ENCODE data around the gene ZNF23.

Gene ZNF23

DNA sequence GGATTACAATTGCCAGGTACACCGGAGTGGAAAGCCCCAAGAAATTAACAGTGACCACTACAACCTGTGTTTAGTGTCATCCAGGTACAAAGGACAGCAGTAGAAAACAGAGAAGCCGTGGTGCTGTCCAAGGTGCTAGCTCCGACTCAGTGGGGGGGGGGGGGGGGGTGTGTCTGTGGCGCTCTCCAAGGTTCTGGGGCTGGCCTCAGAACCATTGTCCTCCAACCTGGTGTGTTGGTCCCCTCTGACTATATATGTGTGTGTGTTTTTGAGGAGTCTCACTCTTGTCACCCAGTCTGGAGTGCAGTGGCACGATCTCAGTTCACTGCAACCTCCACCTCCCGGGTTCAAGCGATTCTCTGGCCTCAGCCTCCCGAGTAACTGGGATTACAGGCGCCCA, 5.8 kb upstream of the ZNF23 start:
- DNase-seq (ENCODE audit: low read depth), result no peak

GRCh38 chr16:71464231-71464630, 2.2 kb upstream of the ZNF23 start:
- no peak for DNase-seq (ENCODE audit: low read depth)

- DNase-seq (ENCODE audit: low read depth), result no peak
Measured at GRCh38 chr16:71460941-71461340, 1.1 kb downstream of the ZNF23 start.

DNA sequence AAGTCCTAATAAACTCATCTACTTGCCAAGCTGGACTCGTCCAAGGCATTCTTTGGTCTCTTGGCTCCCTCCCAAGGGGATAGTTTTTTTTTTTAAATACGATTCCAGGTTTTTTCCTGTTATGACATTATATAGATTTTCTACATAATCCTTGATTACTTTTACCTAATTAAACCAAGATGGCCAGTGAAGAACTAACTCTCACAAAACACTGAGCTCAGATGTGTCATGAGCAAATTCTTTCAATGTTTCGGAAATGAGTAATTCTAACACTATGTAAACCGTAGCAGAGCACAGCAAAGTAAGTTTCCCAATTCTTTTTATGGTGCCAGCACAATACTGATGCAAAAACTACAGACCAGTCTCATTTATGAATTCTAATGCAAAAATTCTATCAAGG, 1.8 kb downstream of the ZNF23 start:
- peak; percentile 55 for DNase-seq (ENCODE audit: low read depth)

GRCh38 chr16:71459510-71459909, 2.5 kb downstream of the ZNF23 start:
- no peak for DNase-seq (ENCODE audit: low read depth)

DNA sequence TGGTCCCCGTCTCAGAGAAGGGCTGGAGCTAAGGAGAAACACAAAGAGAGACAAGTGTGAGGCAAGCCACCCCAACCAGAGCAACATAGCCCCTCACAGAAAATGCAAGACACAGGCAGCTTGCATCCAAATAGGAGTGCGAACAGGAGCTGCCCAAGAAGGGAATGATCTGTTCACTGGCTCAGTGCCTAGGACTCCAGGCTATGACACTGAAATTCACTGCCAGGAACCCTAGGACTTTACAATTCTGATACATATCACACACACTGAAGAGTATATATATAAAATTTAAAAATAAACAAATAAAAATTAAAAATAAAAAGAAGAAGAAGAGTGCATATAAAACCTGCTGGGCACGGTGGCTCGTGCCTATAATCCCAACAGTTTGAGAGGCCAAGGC, 5.2 kb downstream of the ZNF23 start:
- DNase-seq (ENCODE audit: low read depth), result no peak

DNA sequence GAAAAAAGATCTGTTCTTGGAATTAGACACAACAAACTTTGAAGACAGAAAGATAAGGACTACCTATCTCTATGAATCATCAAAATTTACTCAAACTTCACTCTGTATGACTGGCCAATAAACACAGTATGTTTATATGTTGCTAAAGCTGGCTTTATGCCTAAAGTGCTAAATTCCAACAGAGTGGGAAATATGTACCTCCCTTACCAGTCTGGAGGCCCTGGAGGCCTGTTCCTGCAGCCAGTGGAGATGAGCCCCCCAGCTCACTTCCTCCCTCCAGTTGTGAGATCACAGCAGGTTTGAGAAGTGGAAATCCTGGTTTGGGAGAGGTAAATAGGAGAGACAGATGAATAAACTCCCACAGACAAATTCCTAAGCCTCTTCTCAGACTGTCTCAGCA, 9.0 kb downstream of the ZNF23 start:
- DNase-seq (ENCODE audit: low read depth), result no peak

- DNase-seq (ENCODE audit: low read depth), result no peak
Measured at GRCh38 chr16:71449020-71449419, 13.0 kb downstream of the ZNF23 start.

GRCh38 chr16:71448274-71448866, 13.7 kb downstream of the ZNF23 start:
- no peak for DNase-seq (ENCODE audit: low read depth)

DNA sequence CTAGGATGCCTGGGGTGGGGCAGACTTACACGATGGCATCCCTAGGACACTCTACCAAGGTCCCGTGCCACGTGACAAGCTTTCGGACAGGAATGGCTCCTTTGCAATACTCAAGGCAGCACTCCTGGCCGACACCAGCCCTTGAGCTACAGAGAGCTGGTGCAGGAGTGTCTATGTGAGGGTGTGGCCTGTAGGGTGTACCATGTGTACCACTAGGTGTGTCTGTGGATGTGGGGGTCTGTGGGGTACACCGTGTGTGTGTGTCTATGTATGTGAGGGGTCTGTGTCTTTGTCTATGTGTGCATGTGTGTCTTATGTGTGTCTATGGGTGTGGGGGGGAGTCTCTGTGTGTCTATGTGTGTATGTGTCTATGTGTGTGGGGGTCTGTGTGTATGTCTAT, 18.3 kb downstream of the ZNF23 start:
- no peak for DNase-seq (ENCODE audit: low read depth)

DNA sequence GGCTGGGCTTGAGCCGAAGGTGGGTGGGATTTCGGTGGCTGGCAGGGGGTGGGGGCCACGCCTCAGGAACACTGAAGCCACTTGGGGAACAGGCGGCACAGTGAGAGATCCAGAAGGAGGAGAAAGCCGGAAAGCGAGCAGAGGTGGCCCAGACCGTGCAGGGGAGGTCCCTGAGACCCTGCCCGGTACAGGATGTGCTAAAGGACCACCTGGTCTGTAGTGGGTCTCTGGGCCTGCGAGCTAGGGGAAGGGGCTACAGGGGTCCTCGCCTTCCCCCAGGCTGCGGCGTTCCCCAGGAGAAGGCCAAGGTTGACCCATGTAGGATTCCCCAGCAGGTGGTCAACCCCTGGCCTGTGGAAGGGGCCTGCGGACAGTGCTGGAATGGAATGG, 20.0 kb downstream of the ZNF23 start, which contains the start of gene TLE7:
TLE7 (minus strand) TSS at position 4 of the 390 bp plus-strand sequence. CDS start 8,730 bp downstream, outside the sequence.
- no peak for DNase-seq (ENCODE audit: low read depth)

DNA sequence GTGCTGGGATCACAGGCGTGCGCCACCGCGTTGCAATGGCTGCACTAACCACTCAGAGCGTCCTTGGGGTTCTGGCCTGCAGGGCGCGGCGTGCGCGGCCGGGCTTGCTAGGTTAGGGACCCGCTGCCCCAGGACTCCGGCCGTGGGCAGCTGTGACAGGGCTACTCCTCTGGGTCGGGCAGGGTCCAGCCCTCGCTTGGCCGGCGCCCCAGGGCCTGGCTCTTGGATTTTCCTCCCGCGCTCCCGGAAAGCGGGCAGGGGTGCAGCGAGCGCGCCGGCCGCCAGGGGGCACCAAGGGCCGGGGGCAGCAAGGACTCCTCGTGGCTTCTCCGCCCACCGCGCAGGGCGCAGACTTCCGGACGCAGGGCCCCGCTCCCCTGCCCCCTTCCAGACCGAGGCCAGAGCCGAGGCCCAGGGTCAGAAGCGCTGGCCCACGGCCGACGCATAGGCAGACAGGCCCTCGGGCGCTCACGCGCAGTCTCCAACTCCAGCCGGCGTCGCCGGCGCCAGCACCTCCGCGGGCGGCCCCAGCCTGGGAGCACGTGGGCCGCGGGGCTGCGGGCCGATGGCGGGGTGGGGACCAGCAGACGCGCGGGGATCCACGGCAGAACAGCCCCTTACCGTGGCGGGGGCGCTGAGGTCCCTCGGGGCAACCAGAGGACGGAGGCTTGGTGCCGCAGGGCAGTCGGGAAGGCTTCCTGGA, 20.5 kb downstream of the ZNF23 start:
- no peak for DNase-seq (ENCODE audit: low read depth)

DNA sequence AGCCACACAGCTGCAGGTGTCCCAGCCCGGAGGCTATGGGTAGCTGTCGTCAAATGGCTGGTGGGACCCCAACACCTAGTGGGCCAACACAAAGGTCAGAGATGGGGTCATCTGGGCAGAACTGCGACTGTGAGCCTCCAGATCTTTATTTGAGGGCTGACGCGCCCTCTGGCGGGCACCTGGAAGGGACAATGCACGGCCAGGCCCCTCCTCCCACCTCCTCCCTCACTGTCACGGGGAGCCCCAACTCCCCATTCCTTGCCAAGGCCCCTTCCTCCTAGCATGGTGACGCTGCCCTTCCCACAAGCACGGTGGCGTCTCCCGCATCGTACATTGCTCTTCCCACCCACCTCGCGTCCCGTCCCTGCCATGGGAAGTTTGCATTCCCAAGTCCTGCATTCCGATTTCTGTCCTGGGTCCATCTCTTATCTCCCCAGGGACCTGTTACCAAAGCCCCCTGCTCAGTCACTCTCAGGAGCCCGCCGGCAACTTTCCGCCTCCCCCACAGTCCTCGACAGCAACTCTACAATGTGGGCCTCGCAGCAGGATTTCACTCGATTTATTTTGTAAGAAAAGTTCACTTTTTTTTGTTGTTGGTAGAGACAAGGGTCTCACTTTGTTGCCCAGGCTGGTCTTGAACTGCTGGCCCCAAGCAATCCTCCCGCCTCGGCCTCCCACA, 21.2 kb downstream of the ZNF23 start:
- DNase-seq (ENCODE audit: low read depth), result no peak

DNA sequence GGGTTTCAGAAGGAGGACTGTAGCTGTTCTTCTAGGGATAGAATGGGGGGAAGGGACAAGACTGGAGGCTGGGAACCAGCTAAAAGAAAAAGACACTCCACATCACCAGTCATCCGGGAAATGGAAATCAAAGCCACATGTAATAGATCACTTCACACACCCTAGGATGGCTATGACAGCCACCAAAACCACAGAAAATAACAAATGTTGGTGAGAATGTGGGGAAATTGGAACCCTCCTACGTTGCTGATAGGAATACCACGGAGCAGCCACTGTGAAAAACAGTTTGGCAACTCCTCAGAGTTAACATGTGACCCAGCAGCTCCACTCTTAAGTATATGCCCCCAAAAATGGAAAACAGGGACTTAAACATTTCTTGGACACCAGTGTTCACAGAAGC, 22.5 kb downstream of the ZNF23 start:
- no peak for DNase-seq (ENCODE audit: low read depth)

- no peak for DNase-seq (ENCODE audit: low read depth)
Measured at GRCh38 chr16:71436473-71436872, 25.6 kb downstream of the ZNF23 start.

DNA sequence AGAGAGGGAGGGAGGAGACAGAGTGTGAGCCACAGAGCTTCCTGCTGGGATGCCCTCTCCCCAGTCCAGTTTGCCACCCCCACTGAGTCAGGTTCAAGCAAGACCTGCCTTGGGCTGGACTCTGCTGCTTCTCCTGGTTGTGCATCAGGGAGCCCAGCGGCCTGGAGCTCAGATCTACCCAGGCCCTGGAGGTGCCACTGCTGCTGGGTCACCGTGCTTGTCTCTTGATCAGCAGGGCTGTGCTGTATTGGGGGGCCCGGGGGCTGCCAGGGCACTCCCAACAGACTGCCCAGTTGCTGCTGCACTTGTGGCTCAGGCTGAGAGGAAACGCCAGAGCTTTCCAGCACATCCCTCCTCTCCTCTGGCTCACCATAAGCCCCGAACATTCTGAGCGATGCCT, 29.1 kb downstream of the ZNF23 start:
- no peak for DNase-seq (ENCODE audit: low read depth)

GRCh38 chr16:71431991-71432390, 30.1 kb downstream of the ZNF23 start:
- DNase-seq (ENCODE audit: low read depth), result no peak

DNA sequence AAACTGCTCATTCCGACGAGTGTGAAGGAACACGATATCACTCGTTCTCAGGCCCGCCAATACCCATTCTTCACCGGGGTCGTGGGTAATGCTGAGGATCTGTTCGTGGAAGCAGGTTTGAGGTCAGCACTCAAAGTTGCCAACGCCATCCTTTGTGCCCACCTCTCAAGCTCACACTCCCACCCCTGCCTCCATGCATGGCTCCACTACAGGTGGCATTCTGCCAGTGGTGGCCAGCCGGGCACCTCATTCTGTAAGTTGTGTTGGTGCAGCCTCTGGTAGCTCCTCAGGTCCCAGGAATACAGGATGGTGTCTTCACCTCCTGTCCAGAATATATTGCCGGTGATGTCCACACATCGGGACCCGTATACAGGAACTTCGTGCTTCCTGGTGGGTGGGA, 30.9 kb downstream of the ZNF23 start:
- DNase-seq (ENCODE audit: low read depth), result no peak

DNA sequence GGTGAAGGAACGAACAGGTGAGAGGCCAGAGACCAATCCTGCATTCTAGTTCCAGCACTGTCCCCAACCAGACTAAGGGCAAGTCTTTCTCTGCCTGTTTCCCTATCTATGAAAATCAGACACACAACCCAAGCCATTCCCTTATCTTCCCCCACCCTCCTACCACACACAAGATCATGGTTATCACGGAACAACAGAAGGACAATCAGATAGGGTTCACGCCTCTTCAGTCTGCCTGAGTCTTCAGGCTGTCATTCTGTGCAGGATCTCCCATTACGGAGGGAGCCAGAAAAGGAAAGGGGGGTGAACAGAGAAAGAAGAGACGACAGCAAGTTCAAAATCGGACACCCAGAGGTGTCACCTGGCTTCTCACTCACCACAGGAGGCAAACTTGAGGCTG, 31.3 kb downstream of the ZNF23 start:
- no peak for DNase-seq (ENCODE audit: low read depth)

DNA sequence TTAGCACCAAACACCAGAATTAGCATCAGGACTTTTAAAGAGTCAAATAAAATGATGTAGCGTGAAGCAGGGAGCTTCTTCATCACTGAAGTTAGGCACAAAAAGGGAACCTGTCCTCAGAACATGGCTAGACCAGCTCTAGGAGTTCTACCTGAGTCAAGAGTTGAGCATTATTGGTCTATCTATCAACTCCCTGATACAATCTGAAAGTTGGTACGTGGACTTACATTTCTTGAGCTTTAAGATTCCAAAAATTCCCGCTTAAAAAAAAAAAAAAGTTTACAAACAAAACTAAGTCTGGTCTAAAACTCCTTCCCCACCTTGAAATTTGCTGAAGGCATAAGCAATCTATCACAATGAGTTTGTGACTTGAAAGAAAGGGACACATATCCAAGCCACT, 32.5 kb downstream of the ZNF23 start:
- DNase-seq (ENCODE audit: low read depth), result no peak

DNA sequence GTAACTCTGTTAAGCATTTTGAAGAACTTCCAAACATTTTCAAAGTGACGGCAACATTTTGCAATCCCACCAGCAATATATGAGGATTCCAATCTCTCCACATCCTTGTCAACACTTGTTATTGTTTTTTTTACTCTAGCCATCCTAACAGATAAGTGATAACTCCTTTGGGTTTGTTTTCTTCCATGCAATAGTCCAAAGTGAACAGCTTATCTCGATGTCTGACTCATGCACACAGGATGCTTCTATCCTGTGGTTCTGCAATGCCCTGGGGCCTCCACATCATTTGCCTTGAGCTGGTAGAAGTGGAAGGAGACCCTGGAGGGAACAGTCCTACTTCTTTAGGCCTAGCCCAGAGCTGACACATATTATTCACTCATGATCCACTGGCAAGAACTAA, 33.2 kb downstream of the ZNF23 start:
- no peak for DNase-seq (ENCODE audit: low read depth)

GRCh38 chr16:71428385-71428784, 33.7 kb downstream of the ZNF23 start:
- no peak for DNase-seq (ENCODE audit: low read depth)

DNA sequence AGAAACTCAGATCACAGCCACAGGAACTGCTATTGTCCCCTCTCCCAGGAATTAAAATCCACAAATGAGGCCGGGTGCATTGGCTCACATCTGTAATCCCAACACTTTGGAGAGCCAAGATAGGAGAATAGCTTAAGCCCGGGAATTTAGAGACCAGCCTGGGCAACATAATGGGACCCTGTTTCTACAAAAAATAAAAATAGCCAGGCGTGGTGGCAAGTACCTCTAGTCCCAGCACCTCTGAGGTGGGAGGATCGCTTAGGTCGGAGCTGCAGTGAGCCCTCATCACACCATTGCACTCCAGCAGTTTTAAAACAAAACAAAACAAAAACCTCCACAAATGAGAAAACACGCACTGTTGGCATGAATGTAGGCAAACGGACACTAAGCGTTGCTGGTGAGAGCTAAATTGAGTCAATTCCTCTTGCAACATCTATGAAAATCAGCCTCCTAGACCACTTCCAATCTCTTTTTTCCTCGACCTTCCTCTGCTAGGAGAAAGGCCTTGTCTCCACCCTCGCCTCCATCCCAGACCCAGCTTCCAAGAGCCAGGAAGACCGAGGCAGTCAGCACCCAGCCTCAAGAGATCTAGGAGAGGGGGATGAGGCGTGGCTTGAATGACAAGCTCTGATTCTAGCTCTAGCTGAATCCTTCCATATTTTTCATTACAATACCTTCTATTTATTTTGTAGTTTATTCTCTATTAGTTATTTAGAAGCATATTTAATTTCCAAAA, 35.0 kb downstream of the ZNF23 start:
- DNase-seq (ENCODE audit: low read depth), result no peak
